B cell (primary cell): ENCODE data around the gene SLC39A11.

Experiments used
- EZH2 ChIP-seq: IDR thresholded peaks from 2 replicates; pipeline ENCODE4 v1.6.1; 2012; ENCODE audit warnings: borderline replicate concordance, low read depth, mild to moderate bottlenecking, moderate library complexity, low read length; ENCODE audit not compliant: insufficient read depth, poor library complexity, severe bottlenecking
- TF ChIP-seq, protein P1 (sequence below): fragments of 200-600 bp; IDR thresholded peaks from one replicate; pipeline ENCODE4 v1.8.0; 2022; ENCODE audit warnings: antibody characterized with exemption, mild to moderate bottlenecking

DNA sequence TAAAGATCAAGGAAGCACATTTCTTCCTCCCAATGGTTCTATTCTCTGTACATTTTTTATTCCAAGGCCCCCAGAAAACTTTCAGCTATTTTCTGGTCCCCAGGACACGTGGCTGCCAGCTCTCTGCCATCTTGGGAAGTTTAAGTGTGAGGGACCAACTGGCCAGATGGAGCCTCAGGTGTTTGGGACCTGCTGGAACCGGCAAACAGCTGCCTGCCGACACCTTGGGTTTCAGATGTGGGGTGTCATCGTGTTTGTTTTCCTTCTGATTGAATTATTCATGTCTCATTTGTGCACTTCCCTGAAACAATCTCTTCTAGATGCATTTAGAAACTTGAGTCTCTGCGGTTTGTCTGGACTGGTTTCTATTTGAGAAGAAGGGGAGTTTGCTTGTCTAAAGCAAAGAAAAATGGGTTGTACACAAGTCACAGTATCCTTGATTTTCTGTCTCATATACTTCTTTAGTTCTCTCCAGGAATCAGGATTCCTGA, 386.5 kb downstream of the SLC39A11 start:
- TF ChIP-seq EZH2, result no peak
- TF ChIP-seq, protein P1, sequence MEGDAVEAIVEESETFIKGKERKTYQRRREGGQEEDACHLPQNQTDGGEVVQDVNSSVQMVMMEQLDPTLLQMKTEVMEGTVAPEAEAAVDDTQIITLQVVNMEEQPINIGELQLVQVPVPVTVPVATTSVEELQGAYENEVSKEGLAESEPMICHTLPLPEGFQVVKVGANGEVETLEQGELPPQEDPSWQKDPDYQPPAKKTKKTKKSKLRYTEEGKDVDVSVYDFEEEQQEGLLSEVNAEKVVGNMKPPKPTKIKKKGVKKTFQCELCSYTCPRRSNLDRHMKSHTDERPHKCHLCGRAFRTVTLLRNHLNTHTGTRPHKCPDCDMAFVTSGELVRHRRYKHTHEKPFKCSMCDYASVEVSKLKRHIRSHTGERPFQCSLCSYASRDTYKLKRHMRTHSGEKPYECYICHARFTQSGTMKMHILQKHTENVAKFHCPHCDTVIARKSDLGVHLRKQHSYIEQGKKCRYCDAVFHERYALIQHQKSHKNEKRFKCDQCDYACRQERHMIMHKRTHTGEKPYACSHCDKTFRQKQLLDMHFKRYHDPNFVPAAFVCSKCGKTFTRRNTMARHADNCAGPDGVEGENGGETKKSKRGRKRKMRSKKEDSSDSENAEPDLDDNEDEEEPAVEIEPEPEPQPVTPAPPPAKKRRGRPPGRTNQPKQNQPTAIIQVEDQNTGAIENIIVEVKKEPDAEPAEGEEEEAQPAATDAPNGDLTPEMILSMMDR, result no peak
